Brain pericyte (primary cell): ENCODE data around the gene ZNF526.
"Not testable (repeated sequence)": the region's sequence is repeated elsewhere in the genome, so short reads cannot be mapped to it uniquely, and the experiment has no call there.

ENCODE experiments used
- DNase-seq: peaks from one replicate; pipeline ENCODE4 v3.0.0-alpha.2; 2012; ENCODE audit warnings: low read depth, low spot score

Gene ZNF526

DNA sequence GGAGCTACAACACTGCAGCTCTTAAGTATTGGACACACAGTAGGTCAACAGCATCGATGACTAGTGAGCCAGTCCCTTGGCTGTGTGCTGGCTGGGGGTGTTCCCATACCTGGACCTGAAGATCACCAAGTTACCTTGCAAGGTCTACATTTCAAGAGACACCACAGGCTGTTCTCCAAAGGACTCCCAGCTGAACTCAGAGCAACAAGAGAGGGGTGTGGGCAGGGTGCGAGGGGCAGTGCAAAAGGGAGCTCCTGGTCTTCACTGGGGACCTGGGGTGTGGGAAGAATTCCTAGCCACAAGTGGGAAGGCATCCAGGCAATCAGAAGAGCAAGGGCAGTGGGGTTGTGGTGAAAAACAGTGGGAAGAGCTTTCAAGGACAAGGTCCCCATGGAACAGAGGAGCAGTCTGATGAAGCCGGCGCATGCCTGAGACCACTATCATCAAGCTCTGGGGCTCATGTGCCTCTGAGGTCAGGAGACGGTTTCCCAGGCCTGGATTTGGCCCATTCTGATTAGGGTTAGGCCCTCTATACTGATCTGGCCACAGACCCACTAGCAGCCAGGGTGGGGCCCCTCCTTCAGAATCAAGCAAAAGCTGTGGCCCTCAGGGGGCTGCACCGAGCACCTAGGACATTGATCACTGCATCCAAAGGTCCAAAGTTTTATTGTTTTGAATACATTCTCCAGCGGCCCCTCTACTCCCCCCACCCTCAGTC lies 27.0 kb downstream of the ZNF526 start:
- no peak for DNase-seq

DNA sequence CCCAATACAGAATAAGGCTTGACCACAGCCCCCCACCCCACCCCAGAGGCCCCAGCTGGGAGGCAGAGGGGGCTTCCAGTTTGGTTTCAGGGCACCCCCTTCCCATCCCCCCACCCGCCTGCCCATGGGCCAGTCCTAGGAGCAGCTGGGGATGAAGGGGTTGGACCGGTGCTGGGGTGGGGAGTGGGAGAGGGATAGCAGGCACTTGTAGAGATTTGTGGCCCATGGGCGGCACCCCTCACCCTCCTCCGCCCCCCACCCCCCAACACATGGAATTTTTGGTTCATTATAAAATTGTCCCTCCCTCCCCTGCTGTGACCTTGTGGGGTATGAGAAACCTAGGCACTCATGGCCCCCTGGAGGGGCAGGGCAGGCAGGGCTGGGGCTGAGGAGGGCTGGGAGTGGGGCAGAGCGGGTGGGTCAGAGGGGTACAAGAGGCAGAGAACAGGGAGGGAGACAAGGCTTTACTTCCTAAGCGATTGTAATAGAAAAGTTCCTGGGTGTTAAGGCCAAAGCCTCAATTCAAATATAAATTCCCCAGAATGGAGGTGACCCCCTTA lies 27.6 kb downstream of the ZNF526 start:
- no peak for DNase-seq

DNA sequence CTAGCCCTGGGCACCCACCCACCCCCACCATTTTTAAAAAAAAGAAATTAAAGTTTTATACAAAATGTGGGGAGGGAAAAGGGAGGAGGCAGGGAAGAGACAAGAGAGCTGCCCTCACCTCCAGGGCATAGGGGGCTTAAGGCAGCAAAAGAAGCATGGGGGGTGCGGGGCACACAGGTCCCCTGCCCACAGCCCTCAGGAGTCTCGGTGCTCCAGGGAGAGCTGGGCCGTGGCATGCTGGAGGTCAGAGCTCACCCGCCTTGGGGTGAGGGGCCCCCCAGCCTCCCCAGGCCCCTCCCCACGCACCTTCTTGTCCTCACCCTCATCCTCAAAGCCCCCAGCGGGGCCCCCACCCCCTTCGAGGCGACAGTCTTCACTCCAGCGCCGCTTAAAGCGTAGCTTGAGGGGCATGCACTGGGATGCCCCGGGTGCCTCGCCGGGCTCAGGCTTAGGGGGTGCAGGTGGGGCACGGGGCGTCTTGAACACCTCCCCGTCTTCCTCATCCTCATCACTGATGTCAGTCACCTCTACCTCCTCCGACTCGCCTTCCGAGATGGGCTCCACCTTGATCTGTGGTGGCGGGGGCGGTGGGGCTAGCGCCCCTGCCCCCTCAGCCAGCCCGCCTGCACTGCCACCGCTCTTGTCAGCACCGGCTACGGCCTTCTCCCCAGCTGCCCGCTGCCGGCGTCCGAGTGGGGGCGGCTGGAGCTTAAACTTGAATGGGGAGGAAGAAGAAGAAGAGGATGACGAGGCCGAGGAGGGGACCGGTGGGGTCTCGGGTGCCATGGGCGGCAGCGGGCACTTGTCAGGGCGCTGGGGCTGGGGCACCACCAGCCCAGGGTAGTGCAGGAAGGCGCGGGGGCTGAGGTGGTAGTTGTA lies 28.4 kb downstream of the ZNF526 start:
- DNase-seq = no peak

DNA sequence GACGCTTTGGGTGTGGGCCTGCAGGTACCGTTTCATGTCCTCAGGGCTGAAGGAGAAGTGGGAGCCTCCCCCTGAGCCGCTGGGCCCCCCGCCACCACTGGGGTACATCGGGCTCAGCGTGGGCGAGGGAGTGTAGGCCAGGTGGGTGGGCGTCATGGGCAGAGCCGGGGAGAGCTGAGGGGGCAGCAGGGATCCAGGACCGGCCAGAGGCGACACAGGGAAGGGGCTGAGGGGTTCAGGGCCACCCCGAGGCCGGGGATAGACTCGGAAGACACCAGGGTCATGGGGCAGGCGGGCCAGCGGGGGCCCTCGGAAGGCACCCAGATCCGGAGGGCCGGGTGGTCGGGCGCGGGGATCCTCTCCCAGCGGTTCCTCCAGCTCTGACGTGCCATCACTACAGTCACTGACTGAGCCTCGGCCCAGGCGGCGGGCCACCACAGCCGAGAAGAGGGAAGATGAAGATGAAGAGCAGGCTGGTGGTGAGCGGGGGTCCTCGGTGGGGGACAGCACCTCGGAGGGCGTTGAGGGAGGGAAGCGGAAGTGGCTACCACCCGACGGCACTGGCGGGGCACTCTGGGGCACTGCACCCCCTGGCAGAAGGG lies 29.1 kb downstream of the ZNF526 start:
- DNase-seq = no peak

DNA sequence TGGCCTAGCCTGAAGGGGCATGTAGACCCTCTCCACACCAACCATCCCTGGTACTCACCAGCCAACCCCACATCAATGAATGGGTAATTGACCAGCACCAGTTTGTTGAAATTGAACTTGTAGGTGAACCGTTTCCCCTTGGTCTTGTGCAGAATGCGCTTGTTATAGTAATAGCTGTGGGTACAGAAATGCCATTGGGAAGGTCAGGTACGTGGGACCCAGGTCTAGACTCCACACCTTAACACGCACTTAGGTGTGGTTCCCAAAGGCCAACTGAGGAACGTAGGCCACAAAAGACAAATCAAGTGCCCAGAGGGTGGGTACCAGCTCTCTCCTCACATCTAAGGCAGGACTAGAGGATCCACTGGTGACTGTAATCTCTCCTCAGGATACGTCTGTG lies 29.7 kb downstream of the ZNF526 start:
- no peak for DNase-seq

DNA sequence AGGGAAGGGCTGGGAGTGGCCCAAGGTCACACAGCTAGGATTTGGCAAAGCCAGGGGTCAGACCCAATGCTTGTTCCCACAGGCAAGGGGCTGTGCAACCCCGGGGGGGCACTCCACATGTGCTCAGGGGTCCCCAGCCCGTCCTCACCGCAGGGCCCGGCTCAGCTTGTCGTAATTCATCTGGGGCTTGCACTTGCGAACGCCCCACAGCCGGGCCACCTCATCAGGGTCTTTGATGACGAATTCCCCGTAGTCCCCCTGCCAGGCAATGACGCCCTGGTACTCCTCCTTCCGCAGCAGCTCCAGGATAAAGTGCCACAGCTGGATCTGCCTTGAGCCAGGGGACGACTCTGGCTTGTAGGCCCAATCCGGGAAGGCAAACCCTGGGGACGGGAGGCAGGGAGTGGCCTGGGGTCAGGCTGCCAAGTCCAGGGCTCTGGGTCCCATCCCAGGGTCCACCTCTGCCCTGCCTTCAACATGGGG lies 30.1 kb downstream of the ZNF526 start:
- DNase-seq = no peak

DNA sequence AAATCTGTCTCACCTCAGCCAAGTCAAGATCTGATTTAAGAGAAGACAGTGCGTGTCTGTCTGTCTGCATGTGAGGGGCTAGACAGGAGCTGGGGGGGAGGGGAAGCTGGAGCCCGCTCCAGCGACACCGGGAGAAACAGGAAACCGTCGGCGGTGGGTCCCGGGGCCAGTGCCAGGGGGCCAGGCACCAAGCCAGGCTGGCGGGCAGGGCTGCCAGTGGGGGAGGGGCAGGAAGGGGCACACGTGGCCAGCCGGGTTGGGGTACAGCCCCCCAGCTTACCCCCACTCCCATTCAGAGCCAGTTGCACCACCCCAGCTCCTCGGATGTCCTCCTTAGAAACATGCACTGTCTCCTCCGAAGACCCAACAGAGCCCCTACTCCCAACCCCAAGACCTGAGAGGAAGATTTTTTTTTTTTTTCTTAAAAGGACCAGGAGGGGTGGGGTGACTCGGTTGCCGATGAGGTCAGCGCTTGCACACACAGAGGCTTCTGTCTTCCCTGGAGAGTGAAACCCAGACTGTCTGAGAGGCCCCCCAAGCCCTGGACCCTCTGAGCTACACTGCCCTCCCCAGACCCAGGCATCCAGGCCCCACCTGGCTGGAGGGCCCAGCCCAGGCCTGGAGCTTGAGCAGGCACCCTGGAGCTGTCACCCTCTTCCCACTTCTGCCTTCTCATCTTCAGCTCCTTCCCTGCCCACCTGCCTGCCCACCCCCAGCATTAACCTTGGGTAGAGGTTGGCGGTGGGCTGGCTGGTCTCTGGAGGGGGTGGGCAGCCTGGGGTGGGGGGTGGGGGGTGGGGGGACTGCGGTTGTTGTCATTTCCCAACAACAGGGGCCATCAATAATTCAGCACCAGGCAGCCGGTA lies 30.8 kb downstream of the ZNF526 start:
- DNase-seq = no peak

DNA sequence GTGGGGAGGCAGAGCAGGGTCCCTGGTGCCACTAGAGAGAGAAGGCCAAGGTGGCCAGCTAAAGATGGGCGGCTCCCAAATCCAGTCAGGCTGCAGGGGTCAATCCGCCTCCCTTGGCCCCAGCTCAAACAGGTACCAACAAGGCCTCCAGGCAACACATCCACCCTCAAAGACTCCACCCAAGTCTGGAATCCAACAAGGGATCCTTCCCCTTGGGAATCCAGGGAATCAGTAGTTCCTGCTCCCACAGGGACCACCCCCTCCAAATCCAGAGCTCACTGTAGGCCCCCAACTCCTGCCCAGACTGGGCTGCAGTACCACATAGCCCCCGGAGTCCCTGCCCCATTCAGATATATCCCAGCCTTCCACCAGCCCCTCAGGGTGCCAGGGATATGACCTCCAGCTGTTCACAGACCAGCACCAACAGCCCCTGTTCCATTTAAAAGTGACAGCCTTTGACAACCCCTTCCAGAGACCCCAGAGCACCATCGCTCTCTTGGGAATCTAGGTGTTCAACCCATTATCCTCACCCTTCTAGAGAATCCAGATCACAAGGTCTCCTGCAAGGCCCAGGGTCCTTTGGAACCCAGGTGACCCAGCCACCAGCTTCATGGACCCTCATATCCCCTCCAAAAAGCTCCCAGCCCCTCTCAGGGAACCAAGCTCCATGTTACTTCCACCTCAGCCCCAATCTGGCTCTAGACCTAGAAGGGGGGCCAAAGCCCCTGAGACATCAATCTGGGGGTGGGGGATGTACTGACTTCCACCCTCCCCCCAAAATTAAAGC lies 31.7 kb downstream of the ZNF526 start:
- DNase-seq = no peak

DNA sequence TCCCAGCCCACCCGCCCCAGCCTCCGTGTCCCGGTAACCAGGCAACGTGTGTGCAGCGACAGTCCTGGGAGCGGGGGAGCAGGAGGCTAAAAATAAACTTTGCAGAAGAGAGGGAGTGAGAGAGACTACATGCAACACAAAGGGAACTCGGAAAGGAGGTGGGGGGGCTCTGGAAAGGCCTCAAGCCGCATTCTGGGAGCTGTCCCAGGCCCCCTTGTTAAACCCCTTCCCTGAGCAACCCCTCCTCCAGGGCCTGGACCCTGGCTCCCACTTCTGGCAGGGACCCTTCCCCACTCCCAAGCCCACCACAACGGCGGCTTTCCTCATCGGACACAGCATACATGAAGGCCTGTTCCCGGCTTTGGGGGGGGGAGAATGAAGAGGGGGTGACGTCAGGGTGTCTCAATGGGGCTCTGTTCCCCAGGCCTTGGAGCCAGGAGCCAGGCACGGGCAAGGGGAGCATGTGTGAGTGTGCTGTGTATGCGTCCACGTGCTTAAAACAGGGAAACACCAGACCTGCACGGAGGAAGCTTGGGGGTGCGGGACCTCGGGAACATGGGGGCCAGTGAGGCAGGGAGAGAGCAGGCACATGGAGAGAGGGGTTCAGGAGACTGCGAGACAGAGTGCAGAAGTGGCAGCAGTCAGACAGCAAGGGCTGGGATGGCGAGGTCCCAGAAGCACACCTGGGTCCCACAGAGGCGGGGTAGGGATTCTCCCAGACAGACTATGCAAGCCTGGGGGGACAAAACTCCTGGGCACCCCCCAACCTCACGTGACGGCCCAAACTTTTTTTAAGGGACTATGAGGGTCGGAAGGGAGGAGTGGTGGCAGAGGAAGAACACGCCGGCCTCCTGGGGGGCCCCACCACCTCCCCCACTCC lies 32.5 kb downstream of the ZNF526 start:
- no peak for DNase-seq

DNA sequence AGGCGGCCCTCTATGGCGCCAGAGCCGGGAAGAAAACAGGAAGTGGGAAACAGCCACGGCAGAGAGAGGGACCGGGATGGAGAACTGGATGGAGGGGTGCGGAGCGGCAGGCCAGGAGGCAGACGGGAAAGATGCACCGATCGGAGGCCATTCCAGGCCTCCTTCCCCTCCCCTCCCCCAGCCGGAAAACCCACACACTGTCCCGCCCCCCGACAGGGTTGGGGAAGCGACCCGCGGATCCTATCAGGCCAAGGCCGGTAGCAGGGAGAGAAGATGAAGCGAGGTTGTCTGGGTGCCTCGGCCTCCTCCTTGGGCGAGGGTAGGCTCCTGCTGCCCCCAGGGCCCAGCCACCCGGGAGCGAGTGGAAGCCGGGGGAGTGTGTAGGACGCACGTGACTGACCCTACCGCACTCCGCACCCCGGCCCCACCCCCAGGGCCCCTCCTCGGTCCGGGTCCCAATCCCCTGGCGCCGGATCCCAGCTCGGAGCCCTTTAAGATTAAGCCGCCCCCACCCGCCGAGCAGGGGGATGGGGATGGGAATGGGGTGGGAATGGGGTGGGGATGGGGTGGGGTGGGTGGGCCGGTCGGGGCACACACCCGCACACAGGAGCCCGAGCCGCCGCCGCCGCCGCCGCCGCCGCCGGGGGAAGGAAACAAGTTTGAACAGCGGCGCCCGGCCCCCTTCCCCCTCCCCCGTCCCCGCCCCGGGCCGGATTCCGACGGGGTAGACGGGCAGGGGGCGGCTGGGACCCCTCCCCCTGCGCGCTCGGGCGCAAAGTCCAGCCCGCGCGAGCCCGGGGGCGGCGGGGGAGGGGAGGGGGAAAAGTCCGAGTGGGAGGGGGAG lies 33.4 kb downstream of the ZNF526 start:
- no peak for DNase-seq

DNA sequence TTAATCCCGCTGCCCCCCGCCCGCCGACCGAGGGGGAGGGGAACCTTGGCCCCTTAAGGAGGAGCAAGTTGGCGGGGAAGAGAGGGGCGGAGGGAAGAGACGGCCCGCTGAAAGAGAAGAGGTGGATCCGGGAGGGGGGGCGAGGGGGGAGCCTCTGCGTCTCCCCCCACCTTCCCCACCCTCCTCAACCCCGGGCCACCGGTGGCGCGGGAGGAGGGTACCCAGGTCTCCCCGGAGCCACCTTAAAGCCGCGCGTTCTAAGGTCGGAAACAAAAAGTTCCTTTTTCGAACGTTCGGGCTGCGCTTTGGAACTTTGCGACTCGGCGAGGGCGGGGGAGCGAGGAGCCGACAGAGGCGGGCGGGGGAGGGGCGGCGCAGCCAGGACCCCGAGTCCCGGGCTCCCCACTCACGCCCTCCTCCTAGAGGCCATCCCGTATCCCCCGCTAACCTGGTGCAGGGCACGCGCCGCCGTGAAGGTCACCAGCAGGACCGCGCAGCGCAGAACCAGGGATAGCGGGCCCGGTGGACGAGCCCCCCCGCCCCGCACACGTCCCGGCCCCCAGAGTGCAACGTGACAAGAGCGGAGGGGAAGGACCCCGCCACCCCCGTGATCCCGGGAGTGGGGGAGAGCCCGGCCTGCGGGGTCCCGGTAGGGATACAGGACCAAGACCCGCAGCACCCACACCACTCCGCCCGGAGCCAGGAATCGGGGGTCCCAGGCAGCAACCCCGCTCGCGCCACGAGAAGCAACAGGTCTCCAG lies 34.2 kb downstream of the ZNF526 start:
- no peak for DNase-seq

DNA sequence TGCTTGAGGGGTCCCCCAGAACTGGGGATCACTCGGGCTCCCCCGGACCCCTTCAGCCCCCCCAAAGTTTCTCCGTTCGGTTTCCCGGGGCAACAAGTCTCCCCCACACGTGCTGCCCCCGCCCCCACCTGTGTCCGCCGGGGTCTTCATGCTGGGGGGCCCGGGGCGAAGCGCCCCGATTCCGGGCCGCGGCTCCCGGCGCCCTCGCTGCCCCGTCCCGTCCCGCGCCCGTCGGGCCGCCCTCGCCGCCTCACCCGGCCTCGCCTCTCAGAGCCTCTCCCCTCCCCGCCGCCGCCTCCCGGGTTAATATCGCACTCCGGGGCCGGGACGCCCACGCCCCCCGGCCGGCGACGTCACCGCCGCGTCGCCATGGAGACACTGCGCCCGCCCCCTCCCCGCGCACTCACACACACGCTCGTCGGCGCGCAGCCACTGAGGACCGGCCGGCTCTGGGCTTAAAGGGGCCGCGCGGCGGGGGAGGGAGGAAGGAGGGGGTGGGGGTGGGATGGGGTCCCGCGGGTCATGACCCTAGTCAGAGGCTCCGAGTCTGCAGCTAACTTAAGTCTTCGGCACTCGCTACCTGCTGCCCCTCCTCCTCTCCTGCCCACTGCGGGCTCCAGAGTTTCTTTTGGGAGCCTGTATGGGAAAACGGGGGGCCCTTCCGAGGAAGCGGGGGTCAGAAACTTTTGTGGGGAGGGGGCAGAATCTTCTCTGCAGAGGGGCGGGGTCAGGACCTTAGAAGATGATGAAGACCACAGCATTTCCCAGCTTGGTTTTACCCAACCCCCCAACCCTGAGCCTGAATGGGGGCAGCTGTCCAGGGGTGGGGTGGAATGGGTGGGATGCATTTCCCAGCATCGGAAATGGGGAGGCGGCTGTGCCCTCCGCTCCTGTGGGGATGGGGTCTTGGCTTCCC lies 35.0 kb downstream of the ZNF526 start, which contains the start of gene ERF:
ERF (minus strand) TSS at position 279 of the 916 bp plus-strand sequence; CDS start at position 150, 129 bp downstream.
- peak; percentile 65 for DNase-seq

DNA sequence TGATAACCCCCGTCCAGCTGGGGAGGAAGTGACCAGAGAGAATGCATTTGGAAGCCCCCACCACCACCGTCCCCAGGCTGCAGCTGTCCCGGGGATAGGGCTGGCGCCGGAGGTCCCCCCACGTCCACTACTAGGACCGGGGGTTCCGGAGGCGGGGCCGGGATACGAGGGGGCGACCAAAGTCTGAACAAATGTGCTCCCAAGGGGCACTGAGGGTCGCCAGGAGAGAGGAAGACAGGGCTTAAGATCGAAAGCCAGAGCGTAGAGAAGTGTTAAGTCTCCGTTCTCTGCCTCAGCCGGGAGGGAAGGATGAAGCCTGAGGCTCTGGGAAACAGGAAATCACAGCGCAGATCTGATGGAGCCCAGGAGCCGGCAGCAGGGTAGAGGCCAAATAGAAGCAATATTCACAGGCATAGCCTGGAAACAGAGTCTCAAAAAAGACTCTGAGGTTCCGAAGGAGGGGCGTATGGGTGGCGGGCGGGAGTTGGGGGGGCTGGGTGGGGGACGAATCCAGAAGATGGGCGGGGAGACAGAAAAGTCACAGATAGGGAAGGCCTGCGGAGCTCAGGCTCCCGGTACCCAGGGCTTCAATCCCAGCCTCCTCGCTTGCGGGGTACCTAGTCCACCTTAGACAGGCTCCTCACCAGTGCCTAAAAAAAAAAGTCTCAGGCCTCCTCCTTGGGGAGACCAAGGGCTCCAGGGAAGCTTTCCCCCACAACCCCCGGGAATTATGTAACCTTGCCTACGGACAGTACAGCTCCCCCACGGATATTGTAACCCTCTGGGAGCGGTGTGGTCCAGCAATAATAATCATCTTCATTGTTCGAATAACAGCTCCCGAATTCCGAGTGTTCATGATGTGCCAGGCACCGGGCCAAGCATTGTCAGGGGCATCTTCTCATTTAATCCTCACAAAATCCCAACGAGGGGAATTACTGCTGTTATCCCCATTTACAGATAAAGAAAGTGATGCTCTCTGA lies 35.9 kb downstream of the ZNF526 start:
- no peak for DNase-seq

DNA sequence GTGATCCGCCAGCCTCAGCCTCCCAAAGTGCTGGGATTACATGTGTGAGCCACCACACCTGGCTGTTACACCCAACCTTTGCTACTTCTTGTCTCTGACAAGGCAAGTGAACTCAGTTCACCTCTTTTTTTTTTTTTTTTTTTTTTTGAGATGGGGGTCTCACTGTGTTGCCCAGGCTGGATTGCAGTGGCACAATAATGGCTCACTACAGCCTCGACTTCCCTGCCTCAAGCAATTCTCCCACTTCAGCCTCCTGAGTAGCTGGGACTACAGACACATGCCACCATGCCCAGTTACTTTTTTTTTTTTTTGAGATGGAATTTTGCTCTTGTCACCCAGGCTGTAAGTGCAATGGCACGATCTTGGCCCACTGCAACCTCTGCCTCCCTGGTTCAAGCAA lies 37.7 kb downstream of the ZNF526 start:
- DNase-seq = not testable (repeated sequence)

DNA sequence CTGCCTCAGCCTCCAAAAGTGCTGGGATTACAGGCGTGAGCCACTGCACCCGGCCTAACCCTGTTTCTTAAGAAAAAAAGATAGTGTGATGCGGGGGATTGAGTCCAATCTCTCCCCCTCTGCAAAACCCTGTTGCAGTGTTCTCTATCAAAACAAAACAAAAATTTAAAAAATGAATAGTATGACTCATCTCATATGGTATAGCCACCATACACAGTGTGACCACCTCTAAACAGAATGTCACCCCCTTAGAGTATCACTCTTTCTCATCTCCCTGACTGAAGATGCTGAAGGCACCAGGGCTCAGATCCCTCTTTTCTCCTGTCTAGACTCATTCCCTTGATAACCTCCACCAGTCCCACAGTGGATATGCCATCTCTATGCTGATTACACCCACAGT lies 41.7 kb downstream of the ZNF526 start:
- DNase-seq = no peak
